NK-92 (cell line): ENCODE results near the gene CNTLN.
"Not testable (repeated sequence)": the region's sequence is repeated elsewhere in the genome, so short reads cannot be mapped to it uniquely, and the experiment has no call there.

Experiments used
- DNase-seq: peaks from one replicate; lab custom pipeline; 2025; ENCODE audit not compliant: unreplicated experiment; lab: John Stamatoyannopoulos, UW

Gene CNTLN

GRCh38 chr9:17294822-17295624, 160.2 kb downstream of the CNTLN start:
- DNase-seq = no peak

- DNase-seq = no peak
Measured at GRCh38 chr9:17315341-17315740, 180.5 kb downstream of the CNTLN start.

- DNase-seq = no peak
Measured at GRCh38 chr9:17318821-17319320, 184.0 kb downstream of the CNTLN start.

- no peak for DNase-seq
Measured at GRCh38 chr9:17319864-17320263, 185.0 kb downstream of the CNTLN start.

GRCh38 chr9:17322882-17323864, 188.3 kb downstream of the CNTLN start:
- DNase-seq = no peak

GRCh38 chr9:17328331-17328730, 193.5 kb downstream of the CNTLN start:
- DNase-seq = no peak

DNA sequence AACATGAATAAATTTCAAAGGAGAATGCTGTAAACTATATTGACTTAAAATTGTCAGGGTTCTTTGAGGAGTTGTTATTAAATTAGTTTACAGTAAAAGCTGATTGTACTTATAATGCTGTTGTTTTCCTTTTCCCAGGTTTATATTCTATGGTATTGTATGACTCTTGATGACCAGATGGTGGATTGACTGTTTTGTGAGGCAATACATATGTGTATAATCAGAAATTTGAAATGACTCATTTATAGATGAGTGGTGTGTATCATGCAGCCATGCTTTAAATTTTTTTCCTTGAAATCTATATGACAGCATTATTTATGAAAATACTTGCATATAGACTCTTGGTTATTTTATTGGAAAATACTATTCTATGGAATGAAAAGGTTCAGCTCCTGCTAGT, 195.3 kb downstream of the CNTLN start:
- no peak for DNase-seq

GRCh38 chr9:17332115-17332514, 197.3 kb downstream of the CNTLN start:
- DNase-seq = no peak

GRCh38 chr9:17339156-17339555, 204.3 kb downstream of the CNTLN start:
- no peak for DNase-seq

DNA sequence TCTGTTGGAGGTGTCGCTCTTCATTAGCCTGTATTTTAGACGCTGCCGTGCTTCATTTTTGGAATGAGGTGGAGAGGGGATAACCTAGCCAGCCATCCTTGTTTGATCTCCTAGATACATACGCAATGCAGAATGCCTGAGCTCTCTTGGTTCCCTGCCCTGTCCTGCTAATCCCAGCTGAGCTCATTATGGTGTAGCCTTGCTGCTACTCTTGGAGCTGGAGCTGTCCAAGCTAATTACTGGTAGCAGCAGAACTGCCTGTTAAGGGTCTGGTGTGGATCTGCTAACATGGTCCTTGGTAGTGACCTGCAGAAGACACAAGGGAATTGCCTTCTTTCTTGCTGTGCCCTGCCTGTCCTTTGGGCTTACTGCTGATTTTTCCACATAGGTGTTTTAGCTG, 207.9 kb downstream of the CNTLN start:
- no peak for DNase-seq

- no peak for DNase-seq
Measured at GRCh38 chr9:17349831-17350230, 215.0 kb downstream of the CNTLN start.

- not testable (repeated sequence) for DNase-seq
Measured at GRCh38 chr9:17354006-17354405, 219.2 kb downstream of the CNTLN start.

GRCh38 chr9:17361378-17361777, 226.5 kb downstream of the CNTLN start:
- no peak for DNase-seq

- DNase-seq = no peak
Measured at GRCh38 chr9:17367035-17367434, 232.2 kb downstream of the CNTLN start.

GRCh38 chr9:17380126-17380861, 245.5 kb downstream of the CNTLN start:
- DNase-seq = no peak

DNA sequence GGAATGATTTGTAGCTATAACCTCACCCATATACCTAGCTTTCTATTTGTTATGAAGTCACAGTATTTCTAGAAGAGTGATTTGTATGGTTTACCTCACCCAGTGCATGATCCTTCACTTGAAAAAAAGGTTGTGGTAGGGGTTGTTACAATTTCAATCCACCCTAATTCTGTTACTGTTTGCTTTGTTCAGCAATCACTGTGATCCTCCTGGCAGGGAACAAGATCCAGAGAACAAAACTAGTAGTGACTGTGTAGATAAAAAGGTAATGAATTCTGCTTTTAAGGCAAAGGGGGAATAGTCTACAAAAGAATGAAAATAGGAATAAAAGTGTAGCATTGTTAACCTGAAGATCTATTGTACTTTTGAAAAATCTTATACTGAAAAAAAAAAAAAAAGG, 252.7 kb downstream of the CNTLN start:
- no peak for DNase-seq

DNA sequence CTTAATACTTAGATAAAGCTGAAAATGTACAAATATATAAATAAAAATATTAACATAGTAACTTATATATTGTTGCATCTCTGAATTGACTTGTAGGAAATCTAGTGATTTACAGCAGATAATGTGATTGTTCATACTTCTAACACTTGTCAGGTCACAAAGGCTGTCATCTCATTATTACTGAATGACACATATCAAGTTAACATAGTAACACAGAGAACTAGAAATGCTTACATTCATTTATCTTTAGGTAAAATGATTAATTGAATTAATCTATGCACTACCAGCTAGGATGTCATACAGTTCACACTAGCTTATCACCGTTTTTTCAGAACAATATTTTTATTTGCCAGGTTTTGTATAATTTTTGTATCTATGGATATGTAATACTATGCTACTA, 254.2 kb downstream of the CNTLN start:
- DNase-seq = no peak

DNA sequence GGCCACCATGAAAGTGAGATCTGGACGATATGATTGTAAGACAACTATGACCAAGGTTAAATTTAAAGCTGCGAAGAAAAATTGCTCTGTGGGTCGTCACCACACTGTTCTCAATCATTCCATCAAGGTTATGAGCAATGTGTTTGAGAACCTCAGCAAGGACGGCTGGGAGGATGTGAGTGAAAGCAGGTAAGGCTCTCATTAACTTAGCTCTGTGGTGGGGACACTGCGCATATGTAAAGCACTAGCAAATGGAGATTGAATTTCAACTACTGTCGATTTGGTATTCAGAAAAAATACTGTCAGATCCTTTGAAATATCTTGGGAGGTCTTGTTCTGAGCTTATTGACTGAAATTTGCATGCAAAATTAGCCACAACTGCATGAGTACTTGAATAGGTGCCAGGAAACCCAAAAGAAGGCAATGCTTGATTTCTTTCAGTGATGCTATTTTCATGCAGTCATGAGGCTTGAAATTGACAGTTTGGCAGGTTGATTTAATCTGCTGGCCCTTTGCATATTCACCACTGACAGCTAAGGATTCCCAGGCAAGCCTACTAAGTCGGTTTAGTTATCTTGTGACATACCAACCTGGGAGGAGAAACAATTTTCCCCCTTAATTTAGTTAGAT, 260.2 kb downstream of the CNTLN start:
- DNase-seq = no peak

DNA sequence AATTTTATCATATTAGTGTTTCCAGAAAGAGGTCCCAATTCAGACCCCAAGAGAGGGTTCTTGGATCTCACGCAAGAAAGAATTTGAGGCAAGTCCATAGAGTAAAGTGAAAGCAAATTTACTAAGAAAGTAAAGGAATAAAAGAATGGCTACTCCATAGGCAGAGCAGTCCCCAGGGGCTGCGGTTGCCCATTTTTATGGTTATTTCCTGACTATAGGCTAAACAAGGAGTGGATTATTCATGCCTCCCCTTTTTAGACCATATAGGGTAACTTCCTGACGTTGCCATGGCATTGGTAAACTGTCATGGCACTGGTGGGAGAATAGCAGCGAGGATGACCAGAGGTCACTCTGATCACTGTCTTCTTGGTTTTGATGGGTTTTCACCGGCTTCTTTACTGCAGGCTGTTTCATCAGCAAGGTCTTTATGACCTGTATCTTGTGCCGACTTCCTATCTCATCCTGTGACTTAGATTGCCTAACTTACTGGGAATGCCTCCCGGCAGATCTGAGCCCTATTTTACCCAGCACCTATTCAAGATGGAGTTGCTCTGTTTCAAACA, 262.4 kb downstream of the CNTLN start:
- not testable (repeated sequence) for DNase-seq

- no peak for DNase-seq
Measured at GRCh38 chr9:17398350-17398749, 263.5 kb downstream of the CNTLN start.
